ENCODE results near the gene CHMP1A.

- TF ChIP-seq CTCF (conservative IDR thresholded peaks at IDR 0.05 in 1 of 2, IDR thresholded peaks at IDR 0.05 in 1 of 2; ENCODE audit: low read depth in 1 of 2, low read length in 2 of 2) (no peak), EZH2 (IDR thresholded peaks at IDR 0.05; ENCODE audit: low read length, missing control alignments) (no peak)
Observed at GRCh38 chr16:89655062-89655643, 2.4 kb downstream of the CHMP1A start.
